Measurements from ENCODE around the gene ENTPD5.

ENTPD5 gene

GRCh38 chr14:74022346-74022745 lies 3.3 kb upstream of the ENTPD5 start:
- no peak for TF ChIP-seq GATA2 (IDR thresholded peaks at IDR 0.05; ENCODE audit: low read depth, low read length)
- no peak for TF ChIP-seq GATA3 (IDR thresholded peaks at IDR 0.05; ENCODE audit: low read depth, low read length)

- TF ChIP-seq GATA2 (IDR thresholded peaks at IDR 0.05; ENCODE audit: low read depth, low read length) (no peak), GATA3 (IDR thresholded peaks at IDR 0.05; ENCODE audit: low read depth, low read length) (no peak)
Measured at GRCh38 chr14:74019408-74020137, 485 bp upstream of the ENTPD5 start.

DNA sequence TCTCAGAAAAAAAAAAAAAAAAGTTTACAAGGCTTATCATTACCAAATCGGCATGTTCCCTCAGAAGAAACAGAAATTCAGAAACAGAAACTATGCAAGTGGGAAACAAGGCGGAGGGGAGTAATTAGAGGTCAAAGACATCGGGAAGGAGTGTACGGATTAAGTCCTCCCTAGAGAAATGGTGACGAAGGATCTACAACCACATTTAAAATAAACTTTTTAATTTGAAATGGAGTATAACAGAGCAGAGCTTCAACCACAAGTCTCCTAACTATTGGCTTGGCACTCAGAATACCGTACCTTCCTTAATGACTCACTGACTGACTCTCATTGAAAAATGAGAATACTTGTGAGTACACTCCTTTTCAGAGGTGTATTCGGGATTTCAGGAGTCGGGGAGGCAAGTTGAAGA lies 908 bp downstream of the ENTPD5 start:
- TF ChIP-seq GATA2 (IDR thresholded peaks at IDR 0.05; ENCODE audit: low read depth, low read length) (no peak), GATA3 (IDR thresholded peaks at IDR 0.05; ENCODE audit: low read depth, low read length) (no peak)

DNA sequence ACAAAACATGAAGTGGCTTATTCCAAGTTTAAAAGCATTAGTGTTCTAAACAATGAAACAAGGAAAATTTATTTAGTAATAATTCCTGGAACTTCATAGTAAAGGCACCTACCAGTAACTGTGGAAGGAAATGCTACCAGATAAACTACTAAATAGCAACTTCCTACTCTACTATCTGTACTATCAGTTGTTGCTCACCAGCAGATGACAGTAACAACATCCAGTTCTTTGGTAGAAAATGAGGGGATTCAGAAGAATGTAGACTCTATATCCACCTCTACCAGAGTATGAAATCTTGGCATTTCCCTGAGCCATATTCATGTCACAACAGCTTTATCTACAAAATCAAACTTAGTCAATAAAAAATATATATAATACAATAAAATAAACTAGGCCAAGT lies 3.1 kb downstream of the ENTPD5 start:
- TF ChIP-seq GATA3 (IDR thresholded peaks at IDR 0.05; ENCODE audit: low read depth, low read length) (no peak), GATA2 (IDR thresholded peaks at IDR 0.05; ENCODE audit: low read depth, low read length) (no peak)

GRCh38 chr14:74015176-74015575 lies 3.9 kb downstream of the ENTPD5 start:
- TF ChIP-seq GATA2 (IDR thresholded peaks at IDR 0.05; ENCODE audit: low read depth, low read length) (no peak), GATA3 (IDR thresholded peaks at IDR 0.05; ENCODE audit: low read depth, low read length) (no peak)

DNA sequence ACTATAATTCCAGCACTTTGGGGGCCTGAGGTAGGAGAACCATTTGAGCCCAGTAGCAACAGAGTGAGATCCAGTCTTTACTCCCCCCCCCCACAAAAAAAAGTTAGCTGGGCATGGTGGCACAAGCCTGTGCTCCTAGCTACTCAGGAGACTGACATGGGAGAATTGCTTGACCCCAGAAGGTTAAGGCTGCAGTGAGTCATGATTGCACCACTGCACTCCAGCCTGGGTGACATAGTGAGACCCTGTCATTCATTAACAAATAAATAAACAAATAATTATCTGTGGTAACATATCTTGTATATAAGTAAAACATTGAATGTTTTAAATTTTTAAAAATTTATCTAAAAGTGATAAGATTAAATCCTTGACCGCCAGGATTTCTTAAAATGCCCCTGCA lies 4.8 kb downstream of the ENTPD5 start:
- TF ChIP-seq GATA3 (IDR thresholded peaks at IDR 0.05; ENCODE audit: low read depth, low read length) (no peak), GATA2 (IDR thresholded peaks at IDR 0.05; ENCODE audit: low read depth, low read length) (no peak)

- no peak for TF ChIP-seq GATA3 (IDR thresholded peaks at IDR 0.05; ENCODE audit: low read depth, low read length)
- no peak for TF ChIP-seq GATA2 (IDR thresholded peaks at IDR 0.05; ENCODE audit: low read depth, low read length)
Measured at GRCh38 chr14:74008843-74009499, 10.1 kb downstream of the ENTPD5 start.

DNA sequence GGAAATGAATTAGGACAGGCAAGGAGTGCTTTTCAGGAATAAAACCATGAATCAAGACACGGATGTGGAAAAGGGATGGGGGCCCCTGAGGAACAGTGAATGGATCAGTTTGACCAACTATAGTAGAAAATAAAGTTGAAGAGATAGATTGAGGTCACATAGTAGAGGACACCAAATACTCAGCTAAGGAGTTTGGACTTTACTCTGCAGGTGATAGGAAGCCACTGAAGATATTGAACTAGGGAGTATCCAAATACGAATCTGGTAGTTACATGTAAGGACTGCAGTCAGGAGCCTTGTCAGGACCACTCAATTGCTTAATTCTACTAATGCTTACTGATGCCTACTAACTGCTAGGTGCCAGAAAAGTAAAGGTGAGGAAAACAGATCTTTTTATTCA lies 20.4 kb downstream of the ENTPD5 start:
- TF ChIP-seq GATA2 (IDR thresholded peaks at IDR 0.05; ENCODE audit: low read depth, low read length) (no peak), GATA3 (IDR thresholded peaks at IDR 0.05; ENCODE audit: low read depth, low read length) (no peak)

DNA sequence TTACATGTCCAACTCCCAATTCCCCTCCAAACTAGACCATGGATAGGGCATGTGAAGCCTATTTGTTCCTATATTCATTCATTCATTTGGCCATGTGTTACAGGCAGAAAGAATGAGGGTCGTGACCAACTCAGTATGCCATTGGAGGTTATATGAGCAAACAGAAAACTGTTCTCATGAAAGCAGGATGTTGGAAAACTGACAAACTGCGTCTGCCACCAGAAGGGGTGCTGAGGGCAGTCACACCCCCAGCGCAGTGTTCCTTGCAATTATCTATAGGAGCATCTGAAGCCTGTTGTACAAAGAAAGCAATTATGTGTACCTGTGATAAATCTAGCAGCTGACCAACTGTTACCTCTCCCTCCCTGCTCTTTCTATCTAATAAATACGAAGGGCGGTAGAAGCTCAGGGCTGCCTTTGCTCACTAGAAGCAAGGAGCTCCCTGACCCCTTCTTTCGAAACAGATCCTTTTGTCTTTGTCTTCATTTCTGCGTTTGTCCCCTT lies 21.1 kb downstream of the ENTPD5 start:
- no peak for TF ChIP-seq GATA2 (IDR thresholded peaks at IDR 0.05; ENCODE audit: low read depth, low read length)
- TF ChIP-seq GATA3 (IDR thresholded peaks at IDR 0.05; ENCODE audit: low read depth, low read length): no peak

DNA sequence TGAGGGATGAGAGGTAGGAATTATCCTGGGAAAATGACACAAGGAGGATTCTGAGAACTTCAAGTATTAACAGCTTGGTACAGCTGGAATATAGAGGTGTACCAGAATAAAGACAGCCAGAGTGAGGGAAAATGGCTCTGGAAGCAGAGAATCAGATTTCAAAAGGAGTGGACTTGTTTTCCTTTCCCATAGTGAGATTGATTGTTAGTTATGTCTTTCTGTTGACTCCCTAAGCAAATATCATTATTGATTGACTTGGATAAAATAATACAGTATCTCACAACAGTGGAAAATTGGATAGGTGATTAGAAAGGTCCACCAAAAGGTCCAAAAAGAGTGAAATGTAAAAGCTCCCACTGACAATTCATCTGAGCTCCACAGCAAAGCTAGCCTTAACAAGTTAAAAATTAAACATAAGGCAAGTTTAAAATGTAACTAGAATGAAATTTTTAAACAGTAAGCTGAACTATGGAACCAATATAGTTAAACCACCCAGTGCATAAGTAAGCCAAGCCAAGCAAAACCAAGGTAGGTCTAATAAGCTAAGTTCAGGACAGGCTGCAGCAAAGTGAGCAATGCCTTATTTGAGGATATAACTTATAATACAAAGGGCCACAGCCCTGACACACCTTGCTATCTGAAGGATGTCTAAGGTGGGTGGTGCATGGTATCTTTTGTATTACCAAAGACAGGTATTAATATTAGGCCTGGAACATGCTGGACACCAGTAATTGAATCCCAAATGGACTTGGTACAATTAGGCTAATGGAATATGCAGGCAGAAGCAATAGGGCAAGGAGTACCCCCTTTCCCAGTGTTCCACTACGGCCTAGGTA lies 21.8 kb downstream of the ENTPD5 start:
- no peak for TF ChIP-seq GATA2 (IDR thresholded peaks at IDR 0.05; ENCODE audit: low read depth, low read length)
- no peak for TF ChIP-seq GATA3 (IDR thresholded peaks at IDR 0.05; ENCODE audit: low read depth, low read length)

GRCh38 chr14:73996731-73997107 lies 22.4 kb downstream of the ENTPD5 start:
- TF ChIP-seq GATA2 (IDR thresholded peaks at IDR 0.05; ENCODE audit: low read depth, low read length): no peak
- no peak for TF ChIP-seq GATA3 (IDR thresholded peaks at IDR 0.05; ENCODE audit: low read depth, low read length)

DNA sequence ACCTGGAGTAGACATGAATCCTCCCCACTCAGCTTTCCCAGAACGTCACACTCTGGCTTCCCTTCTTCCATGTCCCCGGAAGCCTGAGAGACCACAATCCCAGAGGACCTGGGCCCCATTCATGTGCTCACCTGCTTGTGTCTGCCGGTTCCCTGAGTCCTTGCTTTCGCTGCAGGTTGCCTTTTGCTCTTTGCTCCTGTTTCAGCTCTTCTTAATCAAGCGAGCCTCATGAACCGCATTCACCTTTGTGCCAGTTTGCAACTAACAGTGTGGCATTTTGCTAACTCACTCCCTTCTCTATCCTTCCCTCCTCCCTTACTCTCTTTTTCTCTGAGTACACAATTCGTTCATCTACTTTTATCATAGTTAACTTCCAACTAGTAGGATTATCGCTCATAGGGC lies 23.1 kb downstream of the ENTPD5 start:
- no peak for TF ChIP-seq GATA2 (IDR thresholded peaks at IDR 0.05; ENCODE audit: low read depth, low read length)
- TF ChIP-seq GATA3 (IDR thresholded peaks at IDR 0.05; ENCODE audit: low read depth, low read length): no peak

DNA sequence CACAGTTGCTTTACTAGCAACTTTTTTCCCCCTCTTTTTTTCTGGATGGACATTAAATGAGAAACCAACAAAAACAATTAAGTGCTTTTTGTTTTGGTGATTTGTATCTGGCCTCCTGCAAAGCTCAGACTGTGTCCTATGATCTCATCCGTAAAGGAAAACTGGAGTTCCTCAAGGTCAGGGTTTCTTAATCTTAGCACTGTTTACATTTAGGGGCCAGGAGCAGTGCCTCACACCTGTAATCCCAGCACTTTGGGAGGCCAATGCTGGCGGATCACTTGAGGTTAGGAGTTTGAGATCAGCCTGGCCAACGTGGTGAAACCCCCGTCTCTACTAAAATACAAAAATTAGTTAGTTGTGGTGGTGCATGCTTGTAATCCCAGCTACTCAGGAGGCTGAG lies 28.0 kb downstream of the ENTPD5 start:
- no peak for TF ChIP-seq GATA3 (IDR thresholded peaks at IDR 0.05; ENCODE audit: low read depth, low read length)
- no peak for TF ChIP-seq GATA2 (IDR thresholded peaks at IDR 0.05; ENCODE audit: low read depth, low read length)

DNA sequence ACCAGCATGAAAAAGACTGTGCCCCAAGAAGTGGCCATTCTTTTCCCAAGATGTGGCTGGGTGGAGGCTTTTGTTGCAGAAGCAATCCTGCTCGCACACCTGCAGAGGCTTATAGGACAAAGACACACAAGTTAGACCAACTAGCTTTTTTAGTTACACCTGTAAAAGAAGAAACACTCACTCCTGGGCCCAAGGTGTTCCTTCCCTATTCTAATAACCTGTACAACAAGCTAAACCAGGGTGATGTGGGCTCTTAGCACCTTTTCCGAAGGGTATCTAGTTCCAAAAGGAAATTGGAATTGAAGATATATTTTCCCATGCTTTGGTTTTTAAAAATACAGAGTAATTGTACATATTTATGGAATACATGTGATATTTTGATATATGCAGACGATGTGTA lies 31.0 kb downstream of the ENTPD5 start:
- TF ChIP-seq GATA2 (IDR thresholded peaks at IDR 0.05; ENCODE audit: low read depth, low read length) (no peak), GATA3 (IDR thresholded peaks at IDR 0.05; ENCODE audit: low read depth, low read length) (no peak)

Measured in SH-SY5Y (cell line).